ENCODE results near the gene SNRPA. TPM values are rescaled to one million over a fixed set of nuclear protein-coding genes. Genes with fewer than 3 reads are reported as not detected.

SNRPA gene
- total and polyA plus RNA-seq, 2 of the 8 experiments (the other 6 are each of a cell fraction or from before 2014, with no cell fraction given): 201 to 202 TPM

- H3K36me3 ChIP-seq (ENCODE audit: control insufficient read depth in 2 of 4, insufficient read depth in 4 of 4, low read length in 3 of 4): peaks cover 0 to 9% (median 3%) of the 10 kb centered on the region in 4 experiments; a peak in 4 of 8 replicates
- ChIA-PET POLR2A (ENCODE audit: partially characterized antibody) (interaction anchor here (0.7 to 2.4 kb wide), 20 partner anchors 13 to 547 kb away, joined by 3 to 28 read pairs (median 5); partner anchors contain the start of genes ACTMAP, EGLN2, HNRNPUL1 and NUMBL), CTCF (ENCODE audit: partially characterized antibody) (interaction anchor here (0.6 to 1.6 kb wide), 11 partner anchors 14 to 190 kb away, joined by 3 to 4 read pairs (median 3); partner anchors contain the start of gene NUMBL)
- peak within 1 kb of the TSS; percentile 48 for H3K18ac ChIP-seq (ENCODE audit: extremely low read depth, low read length)
- H3K4ac ChIP-seq (replicated peaks; ENCODE audit: insufficient read length, low read depth, low read length): no peak within 1 kb of the TSS
- peaks cover 0 to 34% of the 10 kb centered on the region in 2 experiments; a peak in 2 of 4 replicates for H3K79me2 ChIP-seq (ENCODE audit: control insufficient read depth in 1 of 2, insufficient read depth in 2 of 2, low read length in 2 of 2)
- H4K91ac ChIP-seq (replicated peaks; ENCODE audit: insufficient read length, low read length): no peak within 1 kb of the TSS
- peaks cover 0 to 25% (median 8%) of the 10 kb centered on the region in 4 experiments; a peak in 6 of 7 replicates for H3K4me1 ChIP-seq (replicated peaks in 1 of 4; ENCODE audit: control insufficient read depth in 3 of 4, insufficient read depth in 4 of 4, low read length in 3 of 4)
- H2BK5ac ChIP-seq (ENCODE audit: low read depth, low read length): peak within 1 kb of the TSS; percentile 96
- H4K5ac ChIP-seq (ENCODE audit: insufficient read length, low read depth, low read length): no peak within 1 kb of the TSS
- H2AFZ ChIP-seq (ENCODE audit: low read length): no peak within 1 kb of the TSS
- no peak within 1 kb of the TSS for H2BK20ac ChIP-seq (ENCODE audit: low read length)
- H3K14ac ChIP-seq (ENCODE audit: insufficient read length): no peak within 1 kb of the TSS
- peak within 1 kb of the TSS; percentile 76 for H2AK5ac ChIP-seq (ENCODE audit: low read depth, low read length)
- no peak within 1 kb of the TSS for H3K23ac ChIP-seq (ENCODE audit: insufficient read length)
- no peaks in the 10 kb centered on the region for H3K9me3 ChIP-seq (ENCODE audit: insufficient read depth in 2 of 2, low read depth in 1 of 2, low read length in 1 of 2)
- no peak within 1 kb of the TSS for H2BK120ac ChIP-seq (replicated peaks; ENCODE audit: low read depth, low read length)
- H3K79me1 ChIP-seq (ENCODE audit: low read depth, low read length): peaks cover 10% of the 10 kb centered on the region; the same call in 1 of the 2 replicates
- peak within 1 kb of the TSS; percentile 74 for H3K27ac ChIP-seq (ENCODE audit: low read depth, low read length)
- peak within 1 kb of the TSS; percentile 91 for H4K8ac ChIP-seq (ENCODE audit: extremely low read depth, insufficient read depth, low read length)
- H3K4me2 ChIP-seq (ENCODE audit: insufficient read depth in 1 of 2, low read depth in 2 of 2, low read length in 2 of 2): peak within 1 kb of the TSS; percentile 96 to 100
- H2BK15ac ChIP-seq (ENCODE audit: low read length): 0 out of 2 replicates have a peak within 1 kb of the TSS, but pooled peaks have one; percentile 61
- no peaks in the 10 kb centered on the region for H4K20me1 ChIP-seq (replicated peaks in 1 of 2; ENCODE audit: control insufficient read depth in 1 of 2, insufficient read depth in 2 of 2, low read length in 2 of 2)
- 1% methylated on average over 42 of the region's 76 CpGs; no CpG with 5 or more reads in 1 of the 2 experiments for WGBS, 2 experiments (ENCODE audit: extremely low coverage in 1 of 2, insufficient coverage in 1 of 2, insufficient read length in 1 of 2, insufficient replicate concordance in 2 of 2, low coverage in 1 of 2, low lambda C conversion rate in 2 of 2, missing lambda C conversion rate in 1 of 2)
- no peaks in the 10 kb centered on the region for H3K27me3 ChIP-seq (replicated peaks in 1 of 4; ENCODE audit: control insufficient read depth in 3 of 4, extremely low read depth in 1 of 4, insufficient read depth in 3 of 4, low read length in 3 of 4)
- peak within 1 kb of the TSS; percentile 82 to 90 (median 87) for H3K9ac ChIP-seq (replicated peaks in 1 of 4; ENCODE audit: extremely low read depth in 1 of 4, low read depth in 3 of 4, low read length in 3 of 4)
- peak within 1 kb of the TSS; percentile 94 for H2BK12ac ChIP-seq (ENCODE audit: low read depth, low read length)
- no peak for FAIRE-seq
- peaks cover 23% of the 10 kb centered on the region for H3K23me2 ChIP-seq (ENCODE audit: low read depth, low read length)
- peak within 1 kb of the TSS; percentile 72 to 94 (median 90) for H3K4me3 ChIP-seq (ENCODE audit: extremely low read depth in 1 of 4, insufficient read depth in 2 of 4, low read depth in 3 of 4, low read length in 4 of 4)
- peak; percentile 90 to 100 for DNase-seq (ENCODE audit: low read depth in 1 of 2, low spot score in 2 of 2)
- H3K56ac ChIP-seq (replicated peaks; ENCODE audit: insufficient read length, low read depth, low read length): peak within 1 kb of the TSS; percentile 52
- peak; percentile 24; the same call in 1 of the 2 replicates for TF ChIP-seq GABPA (IDR thresholded peaks at IDR 0.05; ENCODE audit: borderline replicate concordance, insufficient read depth, low read length)
- TF ChIP-seq NRF1 (IDR thresholded peaks at IDR 0.05; ENCODE audit: low read depth, low read length): no peak
Measured at GRCh38 chr19:40716482-40717324, 34.3 kb upstream of the SNRPA start, which contains the start of the genes COQ8B and ITPKC. TSS of gene COQ8B (minus strand) at chr19:40716886. CDS start at chr19:40714632, 2,254 bp downstream. TSS of gene ITPKC (plus strand) at chr19:40717112. CDS start at chr19:40717136, 24 bp downstream.

All from H1 (cell line).